ENCODE data around the gene SLC25A26.

The SLC25A26 gene

GRCh38 chr3:66320390-66320789, 99.6 kb downstream of the SLC25A26 start:
- TF ChIP-seq CTCF (conservative IDR thresholded peaks at IDR 0.05) = no peak

DNA sequence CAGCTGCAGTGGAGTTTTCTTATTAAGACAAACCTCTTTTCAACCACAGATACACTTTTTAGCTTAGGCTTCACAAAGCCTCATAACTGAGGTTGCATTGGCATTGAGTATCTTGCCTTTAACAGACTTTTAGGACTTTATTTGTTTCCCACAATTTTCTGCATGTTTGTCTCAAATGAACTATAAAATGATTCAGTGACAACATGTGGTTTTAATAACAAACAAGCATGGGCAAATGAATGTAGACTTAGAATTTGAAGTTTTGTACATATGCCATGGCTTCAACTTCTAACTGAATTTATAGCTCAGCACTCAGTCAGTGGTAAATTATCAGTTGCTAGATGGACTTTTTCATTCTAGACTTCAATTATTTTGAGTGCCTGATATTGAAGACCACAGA, 101.6 kb downstream of the SLC25A26 start:
- no peak for TF ChIP-seq CTCF (conservative IDR thresholded peaks at IDR 0.05)
- no peak overlapping the region for H3K27ac ChIP-seq

More at GRCh38 chr3:66320390-66320789, 99.6 kb downstream of the SLC25A26 start:
- no peak overlapping the region for H3K27ac ChIP-seq

DNA sequence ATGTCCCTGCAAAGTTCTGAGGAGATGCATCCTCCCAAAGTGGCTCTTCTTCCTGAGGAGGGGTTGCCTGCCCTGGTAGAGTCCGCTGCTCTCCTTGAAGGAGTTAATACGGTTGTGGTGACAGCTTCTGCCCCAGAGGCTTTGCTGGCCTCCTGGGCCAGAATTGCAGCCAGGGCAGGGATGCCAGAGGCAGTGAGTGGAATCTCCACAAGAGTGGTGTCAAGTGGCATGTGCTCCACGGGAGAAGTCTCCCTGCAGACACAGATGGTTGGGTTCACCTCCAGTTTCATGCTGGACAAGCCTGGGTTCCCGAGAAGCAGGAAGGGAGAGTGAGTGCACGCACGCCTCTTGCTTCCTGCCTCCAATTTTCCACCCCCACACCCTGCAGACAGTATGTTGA, 105.5 kb downstream of the SLC25A26 start:
- no peak for TF ChIP-seq CTCF (conservative IDR thresholded peaks at IDR 0.05)

DNA sequence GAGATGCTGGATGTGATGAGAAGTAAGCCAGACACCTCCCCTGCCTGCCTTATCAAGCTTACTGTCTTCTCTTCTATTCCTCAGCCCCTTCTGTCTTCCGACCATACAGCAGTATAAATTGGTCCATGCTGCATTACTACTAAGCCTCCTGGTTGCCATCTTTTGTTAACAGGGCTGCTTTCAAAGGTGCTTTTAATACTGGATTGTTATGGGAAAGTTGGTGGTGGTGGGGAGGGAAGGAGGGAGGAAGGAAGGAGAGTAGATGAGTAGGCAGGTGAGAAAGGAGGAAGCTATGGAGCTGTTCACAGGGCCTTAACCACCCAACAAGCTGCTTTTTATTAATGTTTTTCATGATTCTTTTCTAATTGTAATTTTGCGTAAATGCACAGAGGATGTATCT, 114.9 kb downstream of the SLC25A26 start:
- TF ChIP-seq CTCF (conservative IDR thresholded peaks at IDR 0.05) = no peak
- H3K27ac ChIP-seq = no peak overlapping the region

More for the DNA sequence above, 105.5 kb downstream of the SLC25A26 start:
- no peak overlapping the region for H3K27ac ChIP-seq

- TF ChIP-seq CTCF (conservative IDR thresholded peaks at IDR 0.05) = no peak
- no peak overlapping the region for H3K27ac ChIP-seq
Observed at GRCh38 chr3:66336333-66336766, 115.5 kb downstream of the SLC25A26 start.

DNA sequence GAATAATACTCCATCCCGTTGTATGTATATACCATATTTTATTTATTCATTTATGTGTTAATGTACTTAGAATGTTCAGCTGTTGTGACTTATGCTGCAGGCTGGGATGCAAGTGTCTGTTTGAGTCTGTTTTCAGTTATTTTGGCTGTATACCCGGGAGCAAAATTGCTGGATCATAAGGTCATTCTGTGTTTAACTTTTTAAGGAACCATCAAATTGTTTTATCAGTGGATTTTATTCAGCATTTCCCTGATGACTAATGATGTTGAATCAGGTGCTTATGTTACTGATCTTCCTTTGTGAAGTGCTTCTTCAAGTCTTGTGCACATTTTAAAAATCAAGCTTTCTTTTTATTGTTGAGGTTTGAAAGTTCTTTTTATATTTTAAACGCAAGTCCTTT, 118.1 kb downstream of the SLC25A26 start:
- no peak for TF ChIP-seq CTCF (conservative IDR thresholded peaks at IDR 0.05)
- no peak overlapping the region for H3K27ac ChIP-seq

GRCh38 chr3:66342717-66343356, 122.0 kb downstream of the SLC25A26 start:
- H3K27ac ChIP-seq = no peak overlapping the region

More at GRCh38 chr3:66342717-66343356, 122.0 kb downstream of the SLC25A26 start:
- TF ChIP-seq CTCF (conservative IDR thresholded peaks at IDR 0.05) = no peak
